ENCODE results near the gene CDC5L.

DNA sequence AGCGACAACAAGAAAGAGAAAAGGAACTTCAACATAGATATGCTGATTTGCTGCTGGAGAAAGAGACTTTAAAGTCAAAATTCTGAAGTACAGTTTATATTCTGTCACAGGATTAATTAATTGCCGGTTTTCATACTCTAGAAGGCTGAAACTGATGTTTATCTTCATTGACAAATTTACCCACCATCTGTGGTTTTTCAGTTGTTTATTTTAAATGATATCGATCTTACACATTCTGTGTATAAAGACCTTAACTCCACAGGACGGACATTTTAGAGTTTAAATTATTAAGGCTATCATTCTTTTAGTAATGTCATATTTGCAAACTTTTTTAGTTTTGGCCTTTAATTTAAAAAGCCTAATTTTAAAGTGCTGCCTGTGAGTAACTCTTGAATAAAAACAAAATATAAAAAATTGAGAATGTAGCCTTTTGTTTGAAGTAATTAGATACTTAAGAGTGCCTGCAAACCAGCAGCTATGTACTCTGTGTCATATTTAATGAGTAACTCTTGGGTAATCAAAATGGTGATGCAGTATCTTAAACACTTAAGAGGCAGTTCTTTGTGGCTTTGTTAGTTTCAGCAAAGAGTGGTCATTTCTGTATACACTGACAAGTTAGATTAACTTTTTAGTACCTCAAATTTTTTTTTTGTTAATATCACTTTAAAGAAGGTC, 59.3 kb downstream of the CDC5L start:
- TF ChIP-seq, protein P1, sequence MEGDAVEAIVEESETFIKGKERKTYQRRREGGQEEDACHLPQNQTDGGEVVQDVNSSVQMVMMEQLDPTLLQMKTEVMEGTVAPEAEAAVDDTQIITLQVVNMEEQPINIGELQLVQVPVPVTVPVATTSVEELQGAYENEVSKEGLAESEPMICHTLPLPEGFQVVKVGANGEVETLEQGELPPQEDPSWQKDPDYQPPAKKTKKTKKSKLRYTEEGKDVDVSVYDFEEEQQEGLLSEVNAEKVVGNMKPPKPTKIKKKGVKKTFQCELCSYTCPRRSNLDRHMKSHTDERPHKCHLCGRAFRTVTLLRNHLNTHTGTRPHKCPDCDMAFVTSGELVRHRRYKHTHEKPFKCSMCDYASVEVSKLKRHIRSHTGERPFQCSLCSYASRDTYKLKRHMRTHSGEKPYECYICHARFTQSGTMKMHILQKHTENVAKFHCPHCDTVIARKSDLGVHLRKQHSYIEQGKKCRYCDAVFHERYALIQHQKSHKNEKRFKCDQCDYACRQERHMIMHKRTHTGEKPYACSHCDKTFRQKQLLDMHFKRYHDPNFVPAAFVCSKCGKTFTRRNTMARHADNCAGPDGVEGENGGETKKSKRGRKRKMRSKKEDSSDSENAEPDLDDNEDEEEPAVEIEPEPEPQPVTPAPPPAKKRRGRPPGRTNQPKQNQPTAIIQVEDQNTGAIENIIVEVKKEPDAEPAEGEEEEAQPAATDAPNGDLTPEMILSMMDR (IDR thresholded peaks at IDR 0.05; ENCODE audit: borderline replicate concordance, extremely low read depth, low read length, poor library complexity, severe bottlenecking) = no peak
- no peak for TF ChIP-seq EZH2 (IDR thresholded peaks at IDR 0.05; ENCODE audit: borderline replicate concordance, low read depth, low read length, severe bottlenecking)

Measured in DND-41 (cell line).